GM12874 (cell line): ENCODE results near the gene RINL.

Experiments used
- CTCF ChIP-seq: IDR thresholded peaks from 2 replicates; pipeline ENCODE4 v1.5.1; 2011; ENCODE audit warnings: low read depth, mild to moderate bottlenecking, control low read depth, low read length, moderate library complexity; ENCODE audit not compliant: insufficient read depth

RINL gene

DNA sequence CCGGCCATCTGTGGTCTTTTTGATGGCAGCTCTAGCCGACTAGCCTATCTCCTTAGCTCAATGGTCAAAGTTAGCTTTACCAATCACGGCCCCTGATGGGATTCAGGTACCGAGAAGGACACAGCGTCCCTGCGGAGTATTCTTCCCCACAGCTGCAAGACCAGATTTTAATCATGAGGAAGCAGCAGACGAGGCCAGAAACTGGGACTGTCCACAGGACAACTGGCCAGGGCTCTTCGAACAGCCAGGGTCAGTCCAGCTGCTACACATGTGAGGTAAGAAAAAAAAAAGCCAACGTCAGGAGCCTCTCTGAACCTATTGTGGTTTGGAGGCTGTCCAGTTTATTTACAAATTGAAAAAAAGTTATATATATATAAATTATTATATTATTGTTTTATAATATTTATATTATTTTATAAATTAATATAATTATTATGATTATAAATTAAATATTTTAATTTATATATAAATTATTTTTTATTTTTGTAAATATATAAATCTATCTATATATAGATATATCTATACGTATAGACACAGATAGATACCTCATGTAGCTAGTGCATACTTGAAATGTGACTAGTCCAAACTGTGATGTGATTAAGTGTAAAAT, 10.8 kb downstream of the RINL start:
- no peak for TF ChIP-seq CTCF

GRCh38 chr19:38862321-38863059, 15.6 kb downstream of the RINL start:
- no peak for TF ChIP-seq CTCF

DNA sequence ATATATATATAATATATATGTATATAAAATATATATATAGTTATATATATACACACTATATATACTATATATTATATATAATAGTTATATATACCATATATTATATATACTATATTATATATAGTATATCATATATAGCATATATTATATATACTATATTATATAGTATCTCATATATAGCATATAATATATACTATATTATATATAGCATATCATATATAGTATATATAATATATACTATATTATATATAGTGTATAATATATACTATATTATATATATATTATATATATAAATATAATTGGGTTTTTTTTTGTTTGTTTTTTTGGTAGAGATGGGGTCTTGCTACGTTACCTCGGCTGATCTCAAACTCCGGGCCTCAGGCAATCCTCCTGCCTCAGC, 16.7 kb downstream of the RINL start:
- TF ChIP-seq CTCF: no peak

- no peak for TF ChIP-seq CTCF
These were observed 21.3 kb downstream of the RINL start for GRCh38 chr19:38856813-38857212.

DNA sequence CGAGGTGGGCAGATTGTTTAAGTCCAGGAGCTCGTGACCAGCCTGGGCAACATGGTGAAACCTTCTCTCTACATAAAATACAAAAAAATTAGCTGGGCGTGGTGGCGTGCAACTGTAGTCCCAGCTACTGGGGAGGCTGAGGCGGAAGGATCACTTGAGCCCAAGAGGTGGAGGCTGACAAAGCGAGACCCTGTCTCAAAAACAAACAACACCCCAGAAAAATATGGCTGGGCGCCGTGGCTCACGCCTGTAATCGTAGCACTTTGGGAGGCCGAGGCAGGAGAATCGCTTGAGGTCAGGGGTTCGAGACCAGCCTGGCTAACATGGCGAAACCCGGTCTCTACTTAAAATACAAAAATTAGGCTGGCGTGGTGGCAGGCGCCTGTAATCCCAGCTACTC, 24.9 kb downstream of the RINL start:
- TF ChIP-seq CTCF: no peak

GRCh38 chr19:38852231-38853044, 25.6 kb downstream of the RINL start:
- TF ChIP-seq CTCF: no peak

DNA sequence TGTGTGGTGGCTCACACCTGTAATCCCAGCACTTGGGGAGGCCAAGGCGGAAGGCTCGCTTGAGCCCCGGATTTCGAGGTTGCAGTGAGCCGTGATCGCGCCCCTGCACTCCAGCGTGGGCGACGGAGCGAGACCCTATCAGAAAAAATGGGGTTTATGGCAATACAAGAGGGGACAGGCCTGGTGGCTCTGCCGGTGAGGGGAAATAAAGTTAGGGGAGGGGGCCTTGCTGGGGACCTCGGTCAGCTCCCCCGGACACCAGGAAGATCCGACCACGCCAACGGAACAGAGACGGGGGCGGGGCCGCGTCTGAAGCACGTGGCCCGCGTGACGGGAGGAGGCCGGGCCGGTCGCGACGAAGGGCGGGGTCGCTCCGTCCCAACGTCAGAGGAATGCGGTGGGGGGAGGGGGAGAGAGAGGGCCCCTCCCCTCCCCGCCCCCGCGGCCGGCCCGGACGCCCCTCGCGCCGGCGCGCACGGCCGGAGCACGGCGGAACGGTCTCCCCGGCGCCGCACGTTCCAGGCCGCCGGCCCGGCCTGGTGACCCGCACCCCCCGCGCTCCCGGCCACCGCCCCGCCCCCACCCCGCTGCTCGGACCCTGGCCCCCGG, 26.3 kb downstream of the RINL start:
- TF ChIP-seq CTCF: no peak
